Epithelial cell of esophagus (primary cell): Measurements from ENCODE around the gene FAM83F.

ENCODE experiments used
- DNase-seq: peaks from one replicate; pipeline ENCODE4 v3.0.0; 2010; ENCODE audit warnings: low read depth
- H3K4me3 ChIP-seq: 2 replicates; pipeline ENCODE4 v1.5.1; 2011; ENCODE audit warnings: mild to moderate bottlenecking, low read length, control low read depth
- CTCF ChIP-seq: IDR thresholded peaks from 2 replicates; pipeline ENCODE4 v1.5.1; 2011; ENCODE audit warnings: low read depth, mild to moderate bottlenecking, low read length, control low read depth, inconsistent platforms; ENCODE audit not compliant: insufficient read depth; ENCODE audit errors: missing control alignments

Gene FAM83F

GRCh38 chr22:40053460-40053859 lies 58.7 kb downstream of the FAM83F start:
- TF ChIP-seq CTCF, result no peak
- no peak overlapping the region for H3K4me3 ChIP-seq
- DNase-seq, result peak; percentile 36

GRCh38 chr22:40054486-40054885 lies 59.7 kb downstream of the FAM83F start:
- no peak for TF ChIP-seq CTCF
- no peak for DNase-seq

GRCh38 chr22:40055143-40055883 lies 60.6 kb downstream of the FAM83F start:
- peak; percentile 34 for DNase-seq
- no peak overlapping the region for H3K4me3 ChIP-seq
- no peak for TF ChIP-seq CTCF

More at GRCh38 chr22:40054486-40054885, 59.7 kb downstream of the FAM83F start:
- H3K4me3 ChIP-seq, result no peak overlapping the region

GRCh38 chr22:40056154-40056553 lies 61.4 kb downstream of the FAM83F start:
- no peak for DNase-seq
- H3K4me3 ChIP-seq, result no peak overlapping the region
- TF ChIP-seq CTCF, result no peak

- H3K4me3 ChIP-seq, result no peak overlapping the region
- no peak for TF ChIP-seq CTCF
- no peak for DNase-seq
These were observed 61.8 kb downstream of the FAM83F start for GRCh38 chr22:40056559-40056958.

GRCh38 chr22:40057652-40058051 lies 62.9 kb downstream of the FAM83F start:
- no peak for DNase-seq
- no peak overlapping the region for H3K4me3 ChIP-seq
- no peak for TF ChIP-seq CTCF

- no peak for DNase-seq
- TF ChIP-seq CTCF, result no peak
- no peak overlapping the region for H3K4me3 ChIP-seq
These were observed 63.5 kb downstream of the FAM83F start for GRCh38 chr22:40058265-40058664.
